ENCODE data around the gene NEUROD2. TPM values are rescaled to one million over a fixed set of nuclear protein-coding genes. Genes with fewer than 3 reads are reported as not detected.

Gene NEUROD2
- total RNA-seq, 4 donors from 2014 or later, result 0.17 to 0.25 TPM; not detected in 2

DNA sequence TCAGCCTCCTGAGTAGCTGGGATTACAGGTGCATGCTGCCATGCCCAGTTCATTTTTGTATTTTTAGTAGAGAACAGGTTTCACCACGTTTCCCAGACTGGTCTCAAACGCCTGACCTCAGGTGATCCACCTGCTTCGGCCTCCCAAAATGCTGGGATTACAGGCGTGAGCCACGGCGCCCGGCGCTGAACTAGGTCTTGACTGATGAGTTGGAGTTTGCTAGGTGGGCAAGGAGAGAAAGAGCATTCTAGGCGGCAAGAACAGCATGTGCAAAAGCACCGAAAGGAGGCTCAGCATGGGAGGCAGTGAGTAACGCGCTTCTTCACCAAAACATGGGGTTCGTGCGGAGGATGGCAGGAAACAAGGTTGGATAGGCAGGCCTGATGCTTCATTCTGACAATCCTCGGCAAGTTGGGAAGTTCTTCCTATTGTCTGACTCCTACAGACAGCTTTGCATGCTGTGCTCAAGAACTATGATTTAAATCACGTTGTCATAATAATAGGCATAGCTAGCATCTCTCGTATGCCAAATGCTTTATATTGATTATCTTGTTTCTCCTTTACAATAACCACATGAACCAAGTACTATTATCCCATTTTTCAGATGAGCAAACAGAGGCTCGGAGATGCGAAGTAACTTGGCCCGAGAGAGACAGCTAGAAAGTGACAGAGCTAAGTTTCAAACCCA lies 26.5 kb downstream of the NEUROD2 start:
- no peak for TF ChIP-seq POLR2A (IDR thresholded peaks at IDR 0.05)
- TF ChIP-seq, protein P1, sequence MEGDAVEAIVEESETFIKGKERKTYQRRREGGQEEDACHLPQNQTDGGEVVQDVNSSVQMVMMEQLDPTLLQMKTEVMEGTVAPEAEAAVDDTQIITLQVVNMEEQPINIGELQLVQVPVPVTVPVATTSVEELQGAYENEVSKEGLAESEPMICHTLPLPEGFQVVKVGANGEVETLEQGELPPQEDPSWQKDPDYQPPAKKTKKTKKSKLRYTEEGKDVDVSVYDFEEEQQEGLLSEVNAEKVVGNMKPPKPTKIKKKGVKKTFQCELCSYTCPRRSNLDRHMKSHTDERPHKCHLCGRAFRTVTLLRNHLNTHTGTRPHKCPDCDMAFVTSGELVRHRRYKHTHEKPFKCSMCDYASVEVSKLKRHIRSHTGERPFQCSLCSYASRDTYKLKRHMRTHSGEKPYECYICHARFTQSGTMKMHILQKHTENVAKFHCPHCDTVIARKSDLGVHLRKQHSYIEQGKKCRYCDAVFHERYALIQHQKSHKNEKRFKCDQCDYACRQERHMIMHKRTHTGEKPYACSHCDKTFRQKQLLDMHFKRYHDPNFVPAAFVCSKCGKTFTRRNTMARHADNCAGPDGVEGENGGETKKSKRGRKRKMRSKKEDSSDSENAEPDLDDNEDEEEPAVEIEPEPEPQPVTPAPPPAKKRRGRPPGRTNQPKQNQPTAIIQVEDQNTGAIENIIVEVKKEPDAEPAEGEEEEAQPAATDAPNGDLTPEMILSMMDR (IDR thresholded peaks at IDR 0.05), result no peak
- no peak for DNase-seq (ENCODE audit: low spot score in 2 of 2)
- intact Hi-C loops (cut with DNase I; ENCODE audit: low total_unique reads), result no loop called here
- H3K4me3 ChIP-seq (ENCODE audit: low read depth, poor library complexity, severe bottlenecking), result no peak overlapping the region
- WGBS, 2 donors, result 89 to 91% methylated on average over 20 of the region's 20 CpGs

DNA sequence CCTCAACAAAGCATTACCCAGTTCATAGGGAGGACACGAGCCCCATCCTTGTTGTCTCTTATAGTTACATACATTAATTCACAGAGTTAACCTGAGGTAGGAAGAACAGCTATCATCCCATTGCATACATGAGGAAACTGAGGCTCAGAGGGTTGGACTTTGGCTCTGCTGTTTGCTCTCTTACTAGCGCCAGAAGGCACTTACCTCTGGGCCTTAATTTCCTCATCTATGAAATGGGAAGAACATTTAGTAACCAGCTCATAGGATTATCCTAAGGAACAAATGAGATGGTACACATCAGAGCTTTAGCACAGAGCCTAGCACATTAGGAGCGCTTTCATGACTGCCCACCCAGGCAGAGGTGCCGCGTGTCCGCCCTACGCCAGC lies 27.6 kb downstream of the NEUROD2 start:
- H3K4me3 ChIP-seq (ENCODE audit: low read depth, poor library complexity, severe bottlenecking), result no peak overlapping the region
- intact Hi-C loops (cut with DNase I; ENCODE audit: low total_unique reads), result no loop called here
- TF ChIP-seq, protein P1 (IDR thresholded peaks at IDR 0.05), result no peak
- TF ChIP-seq POLR2A (IDR thresholded peaks at IDR 0.05), result no peak
- DNase-seq (ENCODE audit: low spot score in 2 of 2), result no peak
- 89 to 92% methylated on average over 7 of the region's 7 CpGs for WGBS, 2 donors

DNA sequence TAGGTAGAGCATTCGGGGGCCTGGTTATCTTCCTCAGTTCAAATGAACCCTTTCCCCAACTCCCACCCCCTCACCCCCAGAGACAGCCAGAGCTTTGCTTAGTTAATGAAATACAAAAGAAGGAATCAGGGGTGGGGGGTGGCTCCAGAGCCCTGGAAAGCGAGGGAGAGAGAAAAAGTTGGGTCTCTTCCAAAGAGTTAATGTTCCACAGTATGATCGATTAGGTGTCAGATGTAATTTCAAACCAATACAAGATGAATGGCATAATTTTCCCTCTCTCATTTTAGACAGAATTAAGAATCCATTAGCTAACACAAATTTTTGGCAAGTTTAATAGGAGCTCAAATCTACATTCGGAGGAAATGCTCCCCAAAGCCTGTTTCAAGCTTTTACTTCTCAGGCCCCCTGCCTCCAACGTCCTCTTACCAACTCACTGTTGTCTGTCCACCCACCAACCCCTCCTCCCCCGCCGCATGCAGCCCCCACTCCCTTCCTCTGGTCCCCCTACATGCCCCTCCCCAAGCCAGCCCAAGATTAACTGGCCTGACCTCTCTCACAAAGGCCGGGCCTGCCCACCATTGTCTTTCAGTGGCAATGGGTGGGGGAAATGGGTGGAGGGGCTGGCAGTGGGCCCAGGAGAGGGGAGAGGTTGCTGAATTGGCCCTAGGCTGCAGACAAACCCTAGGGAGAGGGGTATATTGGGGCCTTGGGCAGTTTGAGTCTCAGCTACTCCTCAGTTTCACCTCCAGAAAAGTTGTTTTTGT lies 28.2 kb downstream of the NEUROD2 start:
- 61 to 66% methylated on average over 8 of the region's 8 CpGs for WGBS, 2 donors
- TF ChIP-seq, protein P1 (IDR thresholded peaks at IDR 0.05), result no peak
- no peak for TF ChIP-seq POLR2A (IDR thresholded peaks at IDR 0.05)
- H3K4me3 ChIP-seq (ENCODE audit: low read depth, poor library complexity, severe bottlenecking), result no peak overlapping the region
- intact Hi-C loops (cut with DNase I; ENCODE audit: low total_unique reads), result no loop called here
- DNase-seq (ENCODE audit: low spot score in 2 of 2), result no peak

DNA sequence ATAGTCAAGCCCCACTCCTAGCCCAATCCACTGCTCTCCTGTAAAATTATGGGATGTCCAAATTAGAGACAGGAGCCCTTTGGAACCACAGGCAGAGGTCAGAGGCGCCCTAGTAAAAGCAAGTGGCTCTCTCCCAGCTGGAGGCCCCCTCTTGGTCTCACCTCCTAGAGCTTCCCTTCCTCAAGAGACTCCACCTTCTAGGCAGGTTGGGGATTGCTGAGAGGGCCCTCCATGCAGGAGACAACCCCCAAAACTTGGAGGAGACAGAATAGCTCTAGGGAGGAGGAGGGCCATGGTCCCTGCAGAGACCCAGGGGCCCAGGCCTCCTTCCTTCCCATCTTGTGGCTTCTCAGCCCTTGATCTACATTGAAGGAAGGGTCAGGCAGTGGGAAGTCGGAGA lies 29.4 kb downstream of the NEUROD2 start:
- DNase-seq (ENCODE audit: low spot score in 2 of 2), result no peak
- intact Hi-C loops (cut with DNase I; ENCODE audit: low total_unique reads), result no loop called here
- no peak for TF ChIP-seq POLR2A (IDR thresholded peaks at IDR 0.05)
- TF ChIP-seq, protein P1 (IDR thresholded peaks at IDR 0.05), result no peak
- 78 to 91% methylated on average over 2 of the region's 2 CpGs for WGBS, 2 donors
- no peak overlapping the region for H3K4me3 ChIP-seq (ENCODE audit: low read depth, poor library complexity, severe bottlenecking)

DNA sequence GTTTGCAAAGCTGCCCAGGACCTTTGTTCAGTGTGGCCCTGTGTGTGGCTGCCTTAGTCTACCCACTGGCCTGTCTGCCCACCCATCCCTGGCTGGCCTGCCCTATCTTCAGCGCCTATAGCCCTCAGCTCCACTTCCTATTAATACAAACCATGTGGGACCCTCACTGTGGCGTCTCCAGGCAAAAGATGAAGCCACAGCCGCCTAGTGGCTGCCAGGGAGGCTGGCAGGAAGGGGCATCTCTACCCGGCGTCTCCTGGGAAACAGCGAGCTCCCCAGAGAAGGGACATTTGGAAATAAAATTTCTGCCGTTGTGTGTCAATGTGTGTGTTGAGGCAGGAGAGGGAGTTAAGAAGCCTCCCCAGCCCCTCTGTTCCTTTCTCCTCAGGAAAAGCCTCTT lies 31.5 kb downstream of the NEUROD2 start:
- WGBS, 2 donors, result 15 to 24% methylated on average over 7 of the region's 7 CpGs
- no peak for DNase-seq (ENCODE audit: low spot score in 2 of 2)
- H3K4me3 ChIP-seq (ENCODE audit: low read depth, poor library complexity, severe bottlenecking), result no peak overlapping the region
- TF ChIP-seq POLR2A (IDR thresholded peaks at IDR 0.05), result no peak
- TF ChIP-seq, protein P1 (IDR thresholded peaks at IDR 0.05), result no peak
- intact Hi-C loops (cut with DNase I; ENCODE audit: low total_unique reads), result no loop called here
